Lower leg skin (tissue), 4 donors: ENCODE data around the gene HAND1. TPM values are rescaled to one million over a fixed set of nuclear protein-coding genes. Genes with fewer than 3 reads are reported as not detected.

Experiments
- DNase-seq, 2 donors: peaks; one replicate each; pipeline ENCODE4 v3.0.0-alpha.2; 2019; ENCODE audit warnings: low spot score in 2 of 2
- H3K4me3 ChIP-seq: fragments of 200-600 bp; sonication (generic); 2 replicates; pipeline ENCODE4 v1.5.1; 2017; ENCODE audit warnings: mild to moderate bottlenecking, low read depth; ENCODE audit not compliant: poor library complexity, severe bottlenecking
- CTCF ChIP-seq, 3 donors: fragments of 450-650 bp; IDR thresholded peaks; one replicate each; pipeline ENCODE4 v1.5.1; 2016; ENCODE audit warnings: antibody characterized with exemption in 3 of 3, mild to moderate bottlenecking in 3 of 3, moderate library complexity in 2 of 3
- POLR2A ChIP-seq, 2 donors: fragments of 450-650 bp; IDR thresholded peaks; one replicate each; pipeline ENCODE4 v1.6.1; 2016 to 2017; ENCODE audit warnings: antibody characterized with exemption in 2 of 2, mild to moderate bottlenecking in 1 of 2, moderate library complexity in 1 of 2
- WGBS, 2 donors: methylation state at CpG; one replicate each; pipeline ENCODE4 v1.1.5; 2018; 5-methylcytosine and 5-hydroxymethylcytosine counted together
- intact Hi-C: fragments of 100-400 bp; cut with DNase I; formaldehyde crosslinking; loops from one replicate; pipeline ENCODE4 v1.15.0; 2023; ENCODE audit warnings: low total_unique reads
- total RNA-seq, 4 donors: library from RNA; depleted of rRNA; stranded (reverse); fragments of >200 nt; gene quantifications; one replicate each; pipeline ENCODE4 v1.1.0, GENCODE V29; 2016

The HAND1 gene
- total RNA-seq, 4 donors from 2014 or later: not detected

- peak in 1 of 2 donors; percentile 93 for DNase-seq
- WGBS, 2 donors: 0 to 1% methylated on average over 26 to 45 of the region's 87 CpGs
- intact Hi-C loops: no loop called here
- TF ChIP-seq CTCF (IDR thresholded peaks at IDR 0.05) (no peak), POLR2A (IDR thresholded peaks at IDR 0.05) (no peak)
- H3K4me3 ChIP-seq: peak overlapping the region; percentile 98
These were observed 31.6 kb downstream of the HAND1 start for GRCh38 chr5:154446195-154447088.

- no peak for TF ChIP-seq POLR2A (IDR thresholded peaks at IDR 0.05)
- no peak for TF ChIP-seq CTCF (IDR thresholded peaks at IDR 0.05)
- DNase-seq: peak; percentile 94 to 98
- peak within 1 kb of the TSS; percentile 98 for H3K4me3 ChIP-seq
- intact Hi-C loops: no loop called here
- 0% methylated on average over 43 to 56 of the region's 70 CpGs for WGBS, 2 donors
These were observed 32.4 kb downstream of the HAND1 start, which contains the start of gene SAP30L for GRCh38 chr5:154445422-154446194. Gene SAP30L (plus strand): TSS chr5:154445997. CDS start chr5:154446605, 608 bp downstream.

GRCh38 chr5:154444556-154445421, 33.2 kb downstream of the HAND1 start:
- peak in 1 of 2 donors; percentile 87 for DNase-seq
- no peak for TF ChIP-seq POLR2A (IDR thresholded peaks at IDR 0.05)
- TF ChIP-seq CTCF (IDR thresholded peaks at IDR 0.05): no peak
- H3K4me3 ChIP-seq: peak overlapping the region; percentile 98
- WGBS, 2 donors: 5 to 6% methylated on average over 22 to 30 of the region's 30 CpGs
- intact Hi-C loops: no loop called here

GRCh38 chr5:154442801-154443200, 35.2 kb downstream of the HAND1 start:
- 49 to 52% methylated on average over 1 of the region's 1 CpG for WGBS, 2 donors
- no peak overlapping the region for H3K4me3 ChIP-seq
- DNase-seq: no peak
- intact Hi-C loops: no loop called here
- no peak for TF ChIP-seq CTCF (IDR thresholded peaks at IDR 0.05)
- no peak for TF ChIP-seq POLR2A (IDR thresholded peaks at IDR 0.05)

- WGBS, 2 donors: 90 to 94% methylated on average over 5 of the region's 5 CpGs
- no peak for DNase-seq
- intact Hi-C loops: no loop called here
- TF ChIP-seq CTCF (IDR thresholded peaks at IDR 0.05): no peak
- no peak for TF ChIP-seq POLR2A (IDR thresholded peaks at IDR 0.05)
- no peak overlapping the region for H3K4me3 ChIP-seq
These were observed 37.5 kb downstream of the HAND1 start for GRCh38 chr5:154440540-154440939.
